A549 (cell line): ENCODE data around the gene TRPV2. TPM values are rescaled to one million over a fixed set of nuclear protein-coding genes. Genes with fewer than 3 reads are reported as not detected.

Experiments
- CBX2 ChIP-seq: fragments of 200-600 bp; sonication (generic); IDR thresholded peaks from 2 replicates; pipeline ENCODE4 v1.6.1; 2016; ENCODE audit warnings: low read depth, mild to moderate bottlenecking, borderline replicate concordance
- CBX8 ChIP-seq: fragments of 200-600 bp; sonication (generic); IDR thresholded peaks from 2 replicates; pipeline ENCODE4 v1.6.1; 2016
- CEBPB ChIP-seq, 2 experiments: fragments of >200 bp in 1 of 2; sonication (Bioruptor Twin) in 1 of 2; formaldehyde crosslinking in 1 of 2; IDR thresholded peaks; 2 replicates each; pipeline ENCODE4 v1.6.1; 2012 to 2016
- EHF ChIP-seq: fragments of 250-450 bp; sonication (Bioruptor Pico); IDR thresholded peaks from 2 replicates; pipeline ENCODE4 v1.5.0; 2020; ENCODE audit warnings: mild to moderate bottlenecking
- FOSB ChIP-seq: fragments of 250-450 bp; sonication (Bioruptor Pico); IDR thresholded peaks from 2 replicates; pipeline ENCODE4 v1.5.0; 2020; ENCODE audit warnings: mild to moderate bottlenecking, moderate library complexity
- FOSL2 ChIP-seq, 2 experiments: fragments of 450-650 bp in 1 of 2; fragments of >200 bp in 1 of 2; sonication (Bioruptor Twin) in 1 of 2; formaldehyde crosslinking; IDR thresholded peaks; 2 replicates each; pipeline versions ENCODE4 v1.5.0 to v1.6.1; 2016 to 2020; ENCODE audit warnings: mild to moderate bottlenecking in 1 of 2, moderate library complexity in 1 of 2
- HOXA7 ChIP-seq: fragments of 250-450 bp; sonication (Bioruptor Pico); IDR thresholded peaks from 2 replicates; pipeline ENCODE4 v1.5.0; 2020; ENCODE audit warnings: mild to moderate bottlenecking, moderate library complexity
- HOXB5 ChIP-seq: fragments of 250-450 bp; sonication (Bioruptor Pico); IDR thresholded peaks from 2 replicates; pipeline ENCODE4 v1.5.0; 2020; ENCODE audit warnings: mild to moderate bottlenecking, moderate library complexity
- JUN ChIP-seq, 2 experiments: fragments of >200 bp; sonication (Bioruptor Twin); formaldehyde crosslinking; IDR thresholded peaks; 2 replicates in 1 of 2; 3 replicates in 1 of 2; pipeline ENCODE4 v1.6.1; 2016 to 2017
- KDM5A ChIP-seq: fragments of 200-600 bp; sonication (generic); IDR thresholded peaks from 2 replicates; pipeline ENCODE4 v1.6.1; 2016; ENCODE audit warnings: antibody characterized with exemption, mild to moderate bottlenecking
- MAZ ChIP-seq: fragments of 150-350 bp; IDR thresholded peaks from 2 replicates; pipeline ENCODE4 v1.6.1; 2014; ENCODE audit warnings: antibody characterized with exemption, low read depth, low read length, borderline replicate concordance
- NFE2L2 ChIP-seq: fragments of 150-350 bp; conservative IDR thresholded peaks from 2 replicates; pipeline ENCODE4 v1.6.1; 2014; ENCODE audit warnings: low read length
- NPAS2 ChIP-seq: fragments of 250-450 bp; sonication (Bioruptor Pico); IDR thresholded peaks from 2 replicates; pipeline ENCODE4 v1.8.0; 2022; ENCODE audit warnings: mild to moderate bottlenecking, moderate library complexity, borderline replicate concordance
- NR3C1 ChIP-seq: fragments of >200 bp; sonication (Bioruptor Twin); formaldehyde crosslinking; IDR thresholded peaks from 3 replicates; pipeline ENCODE4 v1.6.1; 2017
- POLR2A ChIP-seq: IDR thresholded peaks from 2 replicates; pipeline ENCODE4 v1.6.1; 2012; ENCODE audit warnings: mild to moderate bottlenecking, low read length
- RAD21 ChIP-seq, 2 experiments: fragments of >200 bp in 1 of 2; sonication (Bioruptor Twin) in 1 of 2; formaldehyde crosslinking in 1 of 2; IDR thresholded peaks in 1 of 2; conservative IDR thresholded peaks in 1 of 2; 2 replicates in 1 of 2; 3 replicates in 1 of 2; pipeline ENCODE4 v1.6.1; 2012 to 2018; ENCODE audit warnings: inconsistent platforms in 1 of 2
- RNF2 ChIP-seq: fragments of 200-600 bp; sonication (generic); IDR thresholded peaks from 2 replicates; pipeline ENCODE4 v1.6.1; 2016; ENCODE audit warnings: low read depth, mild to moderate bottlenecking, antibody characterized with exemption, moderate library complexity, borderline replicate concordance
- SMC3 ChIP-seq: fragments of >200 bp; sonication (Bioruptor Twin); formaldehyde crosslinking; IDR thresholded peaks from 3 replicates; pipeline ENCODE4 v1.6.1; 2018; ENCODE audit warnings: inconsistent platforms
- ZC3H11A ChIP-seq: fragments of 450-650 bp; IDR thresholded peaks from 2 replicates; pipeline ENCODE4 v1.6.1; 2014; ENCODE audit warnings: antibody characterized with exemption, mild to moderate bottlenecking
- ZFP36 ChIP-seq: fragments of 450-650 bp; IDR thresholded peaks from 2 replicates; pipeline ENCODE4 v1.6.1; 2014; ENCODE audit warnings: borderline replicate concordance; ENCODE audit not compliant: partially characterized antibody
- ZNF302 ChIP-seq: fragments of 250-450 bp; sonication (Bioruptor Pico); IDR thresholded peaks from 2 replicates; pipeline ENCODE4 v1.9.0; 2021; ENCODE audit warnings: inconsistent platforms, mild to moderate bottlenecking, moderate library complexity
- ZSCAN20 ChIP-seq: fragments of 250-450 bp; sonication (Bioruptor Pico); IDR thresholded peaks from 2 replicates; pipeline ENCODE4 v1.8.0; 2022; ENCODE audit warnings: mild to moderate bottlenecking, moderate library complexity
- polyA plus RNA-seq, 4 experiments: library from polyadenylated mRNA; depleted of rRNA in 3 of 4; stranded (reverse); fragments of >200 nt; fragmentation: RNase III in 1 of 4; extraction: RNeasy Plus Mini Kit Qiagen cat#74134 plus additional on column Dnase treatment in 1 of 4; gene quantifications; 2 replicates in 3 of 4; 3 replicates in 1 of 4; pipeline ENCODE4 v1.2.3, GENCODE V29; 2011 to 2017
- TF ChIP-seq, protein P1 (sequence below): fragments of 250-450 bp; sonication (Bioruptor Pico); IDR thresholded peaks from 2 replicates; pipeline ENCODE4 v1.5.0; 2021; ENCODE audit warnings: mild to moderate bottlenecking, moderate library complexity, borderline replicate concordance
- TF ChIP-seq, protein P2 (sequence below): fragments of 250-450 bp; sonication (Bioruptor Pico); IDR thresholded peaks from 2 replicates; pipeline ENCODE4 v1.5.0; 2020; ENCODE audit warnings: low read depth, mild to moderate bottlenecking, moderate library complexity
- TF ChIP-seq, protein P3 (sequence below): IDR thresholded peaks from 2 replicates; pipeline ENCODE4 v1.6.1; 2012; ENCODE audit warnings: low read depth, borderline replicate concordance
- TF ChIP-seq, protein P4 (sequence below): fragments of 150-350 bp; IDR thresholded peaks from 2 replicates; pipeline ENCODE4 v1.6.1; 2014; ENCODE audit warnings: low read depth, mild to moderate bottlenecking, low read length
- TF ChIP-seq, protein P5 (sequence below): fragments of 200-600 bp; sonication (generic); IDR thresholded peaks from 2 replicates; pipeline ENCODE4 v1.6.1; 2016; ENCODE audit warnings: antibody characterized with exemption, mild to moderate bottlenecking, moderate library complexity
- TF ChIP-seq, protein P6 (sequence below): fragments of 450-650 bp; IDR thresholded peaks from 2 replicates; pipeline ENCODE4 v1.6.1; 2014; ENCODE audit warnings: antibody characterized with exemption
- TF ChIP-seq, protein P7 (sequence below): fragments of >200 bp; sonication (Bioruptor Twin); formaldehyde crosslinking; IDR thresholded peaks from 2 replicates; pipeline ENCODE4 v1.6.1; 2016
- TF ChIP-seq, protein P8 (sequence below): fragments of >200 bp; sonication (Bioruptor Twin); formaldehyde crosslinking; IDR thresholded peaks from 3 replicates; pipeline ENCODE4 v1.5.1; 2016

The TRPV2 gene
- polyA plus RNA-seq, 2 of the 4 experiments (the other 2 are of a cell fraction) = 0.31 to 0.61 TPM

DNA sequence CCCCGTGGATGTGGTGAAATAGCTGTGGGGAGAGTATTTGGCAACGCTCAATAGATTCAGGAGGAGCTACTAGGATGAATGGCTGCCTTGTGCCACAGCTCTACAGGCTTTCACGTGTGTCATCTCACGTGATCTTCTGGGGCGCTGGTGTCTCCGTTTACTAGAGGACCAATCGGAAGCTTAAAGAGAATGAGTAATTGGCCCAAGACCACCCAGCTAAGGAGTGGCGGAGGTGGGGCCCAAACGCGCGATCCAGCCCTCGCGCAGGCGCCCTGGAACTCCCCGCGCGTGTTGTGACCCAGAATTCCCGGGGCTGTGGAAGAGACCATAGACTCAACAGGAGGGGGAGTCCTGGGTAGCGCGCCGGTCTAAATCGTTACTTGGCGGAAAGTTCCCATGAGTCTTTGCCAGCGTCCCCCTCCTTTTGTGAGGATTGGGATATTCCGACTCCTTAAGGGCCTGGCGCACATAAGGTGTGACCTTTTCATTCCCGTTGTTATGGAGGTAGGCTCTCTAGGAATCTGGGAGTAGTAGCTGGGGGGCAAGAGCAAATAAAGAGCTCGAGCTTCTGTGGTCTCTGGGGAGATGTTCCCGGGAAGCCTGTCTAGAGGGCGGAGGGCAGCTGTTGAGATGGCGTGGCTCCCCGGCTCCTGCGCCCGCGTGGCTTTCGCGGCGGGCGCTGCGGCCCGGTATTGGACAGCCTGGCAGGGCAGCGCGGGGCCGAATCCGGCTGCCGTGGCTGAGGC, 23.4 kb downstream of the TRPV2 start (continued):
- TF ChIP-seq JUN (IDR thresholded peaks at IDR 0.05) (peak; percentile 97 to 99), SMC3 (no peak), CBX2 (no peak), HOXB5 (CRISPR knock-in tag) (peak; percentile 100), ZNF302 (CRISPR knock-in tag) (no peak), ZSCAN20 (CRISPR knock-in tag) (no peak), FOSB (CRISPR knock-in tag) (peak; percentile 90), EHF (CRISPR knock-in tag) (no peak), FOSL2 (IDR thresholded peaks at IDR 0.05) (no peak), FOSL2 (CRISPR knock-in tag; IDR thresholded peaks at IDR 0.05) (peak; percentile 64), CBX8 (no peak), NFE2L2 (no peak), HOXA7 (peak; percentile 88; the same call in 1 of the 2 replicates), MAZ (peak; percentile 42; the same call in 1 of the 2 replicates), KDM5A (no peak), RAD21 (conservative IDR thresholded peaks at IDR 0.05 in 1 of 2, IDR thresholded peaks at IDR 0.05 in 1 of 2) (no peak; a peak in 1 of 5 replicates), NR3C1 (no peak), POLR2A (peak; percentile 96), ZFP36 (no peak), CEBPB (IDR thresholded peaks at IDR 0.05) (peak in 1 of 2 experiments; percentile 47; a peak in 2 of 4 replicates), RNF2 (no peak), NPAS2 (no peak), ZC3H11A (no peak)
- TF ChIP-seq, protein P1, sequence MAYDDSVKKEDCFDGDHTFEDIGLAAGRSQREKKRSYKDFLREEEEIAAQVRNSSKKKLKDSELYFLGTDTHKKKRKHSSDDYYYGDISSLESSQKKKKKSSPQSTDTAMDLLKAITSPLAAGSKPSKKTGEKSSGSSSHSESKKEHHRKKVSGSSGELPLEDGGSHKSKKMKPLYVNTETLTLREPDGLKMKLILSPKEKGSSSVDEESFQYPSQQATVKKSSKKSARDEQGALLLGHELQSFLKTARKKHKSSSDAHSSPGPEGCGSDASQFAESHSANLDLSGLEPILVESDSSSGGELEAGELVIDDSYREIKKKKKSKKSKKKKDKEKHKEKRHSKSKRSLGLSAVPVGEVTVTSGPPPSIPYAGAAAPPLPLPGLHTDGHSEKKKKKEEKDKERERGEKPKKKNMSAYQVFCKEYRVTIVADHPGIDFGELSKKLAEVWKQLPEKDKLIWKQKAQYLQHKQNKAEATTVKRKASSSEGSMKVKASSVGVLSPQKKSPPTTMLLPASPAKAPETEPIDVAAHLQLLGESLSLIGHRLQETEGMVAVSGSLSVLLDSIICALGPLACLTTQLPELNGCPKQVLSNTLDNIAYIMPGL (CRISPR knock-in tag) = no peak
- TF ChIP-seq, protein P2, sequence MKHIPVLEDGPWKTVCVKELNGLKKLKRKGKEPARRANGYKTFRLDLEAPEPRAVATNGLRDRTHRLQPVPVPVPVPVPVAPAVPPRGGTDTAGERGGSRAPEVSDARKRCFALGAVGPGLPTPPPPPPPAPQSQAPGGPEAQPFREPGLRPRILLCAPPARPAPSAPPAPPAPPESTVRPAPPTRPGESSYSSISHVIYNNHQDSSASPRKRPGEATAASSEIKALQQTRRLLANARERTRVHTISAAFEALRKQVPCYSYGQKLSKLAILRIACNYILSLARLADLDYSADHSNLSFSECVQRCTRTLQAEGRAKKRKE (CRISPR knock-in tag) = peak; percentile 31; the same call in 1 of the 2 replicates
- TF ChIP-seq, protein P3, sequence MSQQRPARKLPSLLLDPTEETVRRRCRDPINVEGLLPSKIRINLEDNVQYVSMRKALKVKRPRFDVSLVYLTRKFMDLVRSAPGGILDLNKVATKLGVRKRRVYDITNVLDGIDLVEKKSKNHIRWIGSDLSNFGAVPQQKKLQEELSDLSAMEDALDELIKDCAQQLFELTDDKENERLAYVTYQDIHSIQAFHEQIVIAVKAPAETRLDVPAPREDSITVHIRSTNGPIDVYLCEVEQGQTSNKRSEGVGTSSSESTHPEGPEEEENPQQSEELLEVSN = peak; percentile 62; the same call in 1 of the 2 replicates
- TF ChIP-seq, protein P4, sequence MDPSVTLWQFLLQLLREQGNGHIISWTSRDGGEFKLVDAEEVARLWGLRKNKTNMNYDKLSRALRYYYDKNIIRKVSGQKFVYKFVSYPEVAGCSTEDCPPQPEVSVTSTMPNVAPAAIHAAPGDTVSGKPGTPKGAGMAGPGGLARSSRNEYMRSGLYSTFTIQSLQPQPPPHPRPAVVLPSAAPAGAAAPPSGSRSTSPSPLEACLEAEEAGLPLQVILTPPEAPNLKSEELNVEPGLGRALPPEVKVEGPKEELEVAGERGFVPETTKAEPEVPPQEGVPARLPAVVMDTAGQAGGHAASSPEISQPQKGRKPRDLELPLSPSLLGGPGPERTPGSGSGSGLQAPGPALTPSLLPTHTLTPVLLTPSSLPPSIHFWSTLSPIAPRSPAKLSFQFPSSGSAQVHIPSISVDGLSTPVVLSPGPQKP = no peak
- TF ChIP-seq, protein P5, sequence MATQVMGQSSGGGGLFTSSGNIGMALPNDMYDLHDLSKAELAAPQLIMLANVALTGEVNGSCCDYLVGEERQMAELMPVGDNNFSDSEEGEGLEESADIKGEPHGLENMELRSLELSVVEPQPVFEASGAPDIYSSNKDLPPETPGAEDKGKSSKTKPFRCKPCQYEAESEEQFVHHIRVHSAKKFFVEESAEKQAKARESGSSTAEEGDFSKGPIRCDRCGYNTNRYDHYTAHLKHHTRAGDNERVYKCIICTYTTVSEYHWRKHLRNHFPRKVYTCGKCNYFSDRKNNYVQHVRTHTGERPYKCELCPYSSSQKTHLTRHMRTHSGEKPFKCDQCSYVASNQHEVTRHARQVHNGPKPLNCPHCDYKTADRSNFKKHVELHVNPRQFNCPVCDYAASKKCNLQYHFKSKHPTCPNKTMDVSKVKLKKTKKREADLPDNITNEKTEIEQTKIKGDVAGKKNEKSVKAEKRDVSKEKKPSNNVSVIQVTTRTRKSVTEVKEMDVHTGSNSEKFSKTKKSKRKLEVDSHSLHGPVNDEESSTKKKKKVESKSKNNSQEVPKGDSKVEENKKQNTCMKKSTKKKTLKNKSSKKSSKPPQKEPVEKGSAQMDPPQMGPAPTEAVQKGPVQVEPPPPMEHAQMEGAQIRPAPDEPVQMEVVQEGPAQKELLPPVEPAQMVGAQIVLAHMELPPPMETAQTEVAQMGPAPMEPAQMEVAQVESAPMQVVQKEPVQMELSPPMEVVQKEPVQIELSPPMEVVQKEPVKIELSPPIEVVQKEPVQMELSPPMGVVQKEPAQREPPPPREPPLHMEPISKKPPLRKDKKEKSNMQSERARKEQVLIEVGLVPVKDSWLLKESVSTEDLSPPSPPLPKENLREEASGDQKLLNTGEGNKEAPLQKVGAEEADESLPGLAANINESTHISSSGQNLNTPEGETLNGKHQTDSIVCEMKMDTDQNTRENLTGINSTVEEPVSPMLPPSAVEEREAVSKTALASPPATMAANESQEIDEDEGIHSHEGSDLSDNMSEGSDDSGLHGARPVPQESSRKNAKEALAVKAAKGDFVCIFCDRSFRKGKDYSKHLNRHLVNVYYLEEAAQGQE = peak; percentile 10; the same call in 1 of the 2 replicates
- TF ChIP-seq, protein P6, sequence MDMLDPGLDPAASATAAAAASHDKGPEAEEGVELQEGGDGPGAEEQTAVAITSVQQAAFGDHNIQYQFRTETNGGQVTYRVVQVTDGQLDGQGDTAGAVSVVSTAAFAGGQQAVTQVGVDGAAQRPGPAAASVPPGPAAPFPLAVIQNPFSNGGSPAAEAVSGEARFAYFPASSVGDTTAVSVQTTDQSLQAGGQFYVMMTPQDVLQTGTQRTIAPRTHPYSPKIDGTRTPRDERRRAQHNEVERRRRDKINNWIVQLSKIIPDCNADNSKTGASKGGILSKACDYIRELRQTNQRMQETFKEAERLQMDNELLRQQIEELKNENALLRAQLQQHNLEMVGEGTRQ = peak; percentile 97
- TF ChIP-seq, protein P7, sequence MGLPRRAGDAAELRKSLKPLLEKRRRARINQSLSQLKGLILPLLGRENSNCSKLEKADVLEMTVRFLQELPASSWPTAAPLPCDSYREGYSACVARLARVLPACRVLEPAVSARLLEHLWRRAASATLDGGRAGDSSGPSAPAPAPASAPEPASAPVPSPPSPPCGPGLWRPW = no peak
- TF ChIP-seq, protein P8, sequence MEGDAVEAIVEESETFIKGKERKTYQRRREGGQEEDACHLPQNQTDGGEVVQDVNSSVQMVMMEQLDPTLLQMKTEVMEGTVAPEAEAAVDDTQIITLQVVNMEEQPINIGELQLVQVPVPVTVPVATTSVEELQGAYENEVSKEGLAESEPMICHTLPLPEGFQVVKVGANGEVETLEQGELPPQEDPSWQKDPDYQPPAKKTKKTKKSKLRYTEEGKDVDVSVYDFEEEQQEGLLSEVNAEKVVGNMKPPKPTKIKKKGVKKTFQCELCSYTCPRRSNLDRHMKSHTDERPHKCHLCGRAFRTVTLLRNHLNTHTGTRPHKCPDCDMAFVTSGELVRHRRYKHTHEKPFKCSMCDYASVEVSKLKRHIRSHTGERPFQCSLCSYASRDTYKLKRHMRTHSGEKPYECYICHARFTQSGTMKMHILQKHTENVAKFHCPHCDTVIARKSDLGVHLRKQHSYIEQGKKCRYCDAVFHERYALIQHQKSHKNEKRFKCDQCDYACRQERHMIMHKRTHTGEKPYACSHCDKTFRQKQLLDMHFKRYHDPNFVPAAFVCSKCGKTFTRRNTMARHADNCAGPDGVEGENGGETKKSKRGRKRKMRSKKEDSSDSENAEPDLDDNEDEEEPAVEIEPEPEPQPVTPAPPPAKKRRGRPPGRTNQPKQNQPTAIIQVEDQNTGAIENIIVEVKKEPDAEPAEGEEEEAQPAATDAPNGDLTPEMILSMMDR = no peak
- TF ChIP-seq, all 56 proteins: peak for 23
